NT2/D1 (cell line): ENCODE data around the gene NACC2.

Experiments
- DNase-seq: peaks from one replicate; pipeline ENCODE4 v3.0.0-alpha.2; 2011; ENCODE audit warnings: low read depth, low spot score
- H3K27me3 ChIP-seq: 2 replicates; pipeline ENCODE4 v1.6.0; 2011; ENCODE audit warnings: mild to moderate bottlenecking; ENCODE audit not compliant: insufficient read length, insufficient read depth
- H3K36me3 ChIP-seq: 2 replicates; pipeline ENCODE4 v1.6.1; 2011; ENCODE audit warnings: mild to moderate bottlenecking, low read length, mixed read lengths; ENCODE audit not compliant: insufficient read depth, insufficient read length
- H3K4me1 ChIP-seq: 2 replicates; pipeline ENCODE4 v1.5.1; 2011; ENCODE audit not compliant: insufficient read depth, insufficient read length
- H3K4me3 ChIP-seq: 2 replicates; pipeline ENCODE4 v1.5.1; 2011; ENCODE audit warnings: low read depth; ENCODE audit not compliant: insufficient read length
- H3K9ac ChIP-seq: 2 replicates; pipeline ENCODE4 v1.6.0; 2011; ENCODE audit warnings: low read depth; ENCODE audit not compliant: insufficient read length
- H3K9me3 ChIP-seq: 2 replicates; pipeline ENCODE4 v1.5.1; 2011; ENCODE audit warnings: mild to moderate bottlenecking, low read length; ENCODE audit not compliant: insufficient read depth
- SUZ12 ChIP-seq: IDR thresholded peaks from 2 replicates; pipeline ENCODE4 v1.6.1; 2011; ENCODE audit not compliant: insufficient read length, insufficient read depth; ENCODE audit errors: extremely low read depth
- YY1 ChIP-seq: IDR thresholded peaks from 2 replicates; pipeline ENCODE4 v1.6.1; 2011; ENCODE audit not compliant: insufficient read length, insufficient read depth
- ZNF274 ChIP-seq: IDR thresholded peaks from 2 replicates; pipeline ENCODE4 v1.6.1; 2011; ENCODE audit warnings: mild to moderate bottlenecking, low read depth, low read length

NACC2 gene

DNA sequence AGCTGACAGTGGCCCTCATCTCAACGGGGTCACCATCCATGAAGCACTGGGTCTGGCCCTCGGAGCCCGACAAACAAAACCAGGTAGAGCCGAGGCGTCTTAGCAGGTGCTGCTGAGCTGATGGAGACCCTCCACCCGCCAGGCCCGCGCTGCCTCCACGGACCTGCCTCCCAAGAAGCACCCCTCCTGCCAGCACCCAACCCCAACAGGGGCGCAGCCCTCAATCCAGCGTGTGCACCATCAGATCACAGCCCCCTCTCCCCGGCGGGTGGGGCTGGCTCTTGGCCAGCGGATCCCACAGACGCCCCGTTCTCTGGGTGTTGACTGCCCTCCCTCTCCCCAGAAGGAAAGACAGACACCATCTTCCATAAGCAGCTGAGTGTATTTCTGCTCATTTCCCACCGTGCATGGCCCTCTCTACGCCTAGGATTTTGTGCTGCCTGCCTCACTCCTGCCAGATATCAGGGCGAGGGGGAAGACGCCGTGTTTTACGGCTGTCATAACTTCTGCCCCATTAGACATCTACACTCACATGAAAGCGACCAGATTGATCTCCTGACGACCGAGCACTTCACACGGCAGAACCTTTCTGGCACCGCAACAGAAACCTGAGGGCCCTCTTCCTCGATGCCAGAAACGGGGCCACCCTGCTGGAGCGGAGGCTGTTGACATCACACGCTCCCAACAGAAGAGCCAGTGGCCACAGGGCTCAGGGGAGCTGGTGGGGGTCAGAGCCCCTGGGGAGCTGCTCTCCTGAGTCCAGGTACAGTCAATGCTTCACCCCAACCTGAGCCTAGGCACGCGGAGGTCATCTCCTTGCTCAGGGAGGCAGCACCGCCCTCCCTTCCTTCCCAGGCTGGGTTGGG lies 12.4 kb downstream of the NACC2 start:
- H3K4me1 ChIP-seq, result peaks cover 28% of the 10 kb centered on the region
- no peak for DNase-seq

DNA sequence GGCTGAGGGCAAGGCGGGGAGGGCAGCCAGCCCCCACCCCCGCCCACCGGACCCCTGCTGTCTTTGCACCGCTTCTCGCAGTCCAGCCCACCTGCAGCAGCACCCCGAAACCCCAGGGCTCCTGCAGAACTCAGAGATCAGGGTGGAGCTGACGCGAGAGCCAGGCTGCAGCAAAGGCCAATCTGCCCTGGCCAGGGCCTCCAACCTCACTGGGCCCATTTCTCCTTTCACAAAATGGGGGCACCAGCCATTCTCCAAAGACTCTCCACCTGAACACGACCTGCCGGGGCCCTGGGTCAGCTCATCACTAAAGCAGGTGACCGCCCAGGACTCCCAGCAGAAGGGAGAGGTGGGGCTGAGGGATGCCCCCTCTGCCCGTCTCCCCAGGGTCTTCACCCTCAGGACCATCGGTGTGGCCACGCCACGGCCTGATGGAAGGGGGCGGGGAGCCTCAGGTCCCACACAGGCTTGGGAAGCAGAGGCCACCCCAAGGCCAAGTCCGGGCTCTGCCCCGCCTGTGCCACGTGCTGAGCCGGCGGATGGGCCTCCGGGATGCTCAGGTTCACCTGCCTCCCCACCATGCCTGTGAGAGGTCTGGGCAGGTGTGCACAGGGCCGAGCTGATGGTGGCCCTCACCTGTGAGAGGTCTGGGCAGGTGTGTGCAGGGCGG lies 13.1 kb downstream of the NACC2 start:
- TF ChIP-seq ZNF274 (no peak), YY1 (no peak), SUZ12 (no peak)
- Histone ChIP-seq H3K9ac (no peak overlapping the region), H3K4me3 (no peak overlapping the region), H3K4me1 (peaks cover 21% of the 10 kb centered on the region), H3K9me3 (no peaks in the 10 kb centered on the region), H3K36me3 (peaks cover 30% of the 10 kb centered on the region), H3K27me3 (no peaks in the 10 kb centered on the region)
- DNase-seq, result no peak

More for the DNA sequence above, 12.4 kb downstream of the NACC2 start:
- H3K4me3 ChIP-seq, result no peak overlapping the region
- TF ChIP-seq YY1 (no peak), ZNF274 (no peak), SUZ12 (no peak)
- no peak overlapping the region for H3K9ac ChIP-seq
- H3K27me3 ChIP-seq, result no peaks in the 10 kb centered on the region
- no peaks in the 10 kb centered on the region for H3K9me3 ChIP-seq
- H3K36me3 ChIP-seq, result peaks cover 30% of the 10 kb centered on the region

DNA sequence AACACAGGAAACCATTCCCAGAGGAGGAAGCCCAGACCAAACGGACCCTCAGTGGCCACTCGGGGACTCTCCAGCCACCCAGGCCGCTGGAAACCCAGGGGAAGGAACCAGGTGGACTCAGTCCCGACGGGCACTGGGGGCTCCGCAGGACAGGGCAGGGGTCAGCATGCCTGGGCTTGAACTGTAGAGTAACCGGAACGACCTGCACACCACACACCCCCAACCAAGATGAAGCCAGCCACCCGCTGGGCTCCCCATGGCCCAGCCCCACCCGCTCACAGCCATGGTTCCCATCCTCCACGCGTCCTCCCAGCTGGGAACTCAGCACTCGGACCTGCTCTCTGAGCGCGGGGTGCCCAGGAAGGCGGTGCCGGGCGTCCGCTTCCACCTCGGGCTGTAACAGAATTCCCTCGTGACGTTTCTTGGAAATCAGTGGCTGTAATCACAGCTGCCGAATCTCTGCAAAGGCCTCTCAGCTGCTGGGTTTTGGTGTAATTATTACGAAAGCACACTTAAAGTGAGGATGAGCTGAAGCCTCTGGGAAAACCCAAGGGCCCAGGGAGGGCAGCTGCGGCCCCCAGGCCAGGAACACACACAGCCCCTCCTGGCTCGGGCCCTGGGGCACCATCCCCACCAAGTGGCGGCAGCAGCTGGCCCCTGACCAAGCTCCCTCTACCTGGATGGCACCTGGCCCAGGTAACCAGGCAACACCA lies 13.8 kb downstream of the NACC2 start:
- no peak for DNase-seq
- Histone ChIP-seq H3K4me1 (peaks cover 14% of the 10 kb centered on the region), H3K4me3 (no peak overlapping the region), H3K36me3 (peaks cover 32% of the 10 kb centered on the region), H3K9me3 (no peaks in the 10 kb centered on the region), H3K9ac (peak overlapping the region; percentile 17), H3K27me3 (no peaks in the 10 kb centered on the region)
- TF ChIP-seq SUZ12 (no peak), YY1 (no peak), ZNF274 (no peak)

DNA sequence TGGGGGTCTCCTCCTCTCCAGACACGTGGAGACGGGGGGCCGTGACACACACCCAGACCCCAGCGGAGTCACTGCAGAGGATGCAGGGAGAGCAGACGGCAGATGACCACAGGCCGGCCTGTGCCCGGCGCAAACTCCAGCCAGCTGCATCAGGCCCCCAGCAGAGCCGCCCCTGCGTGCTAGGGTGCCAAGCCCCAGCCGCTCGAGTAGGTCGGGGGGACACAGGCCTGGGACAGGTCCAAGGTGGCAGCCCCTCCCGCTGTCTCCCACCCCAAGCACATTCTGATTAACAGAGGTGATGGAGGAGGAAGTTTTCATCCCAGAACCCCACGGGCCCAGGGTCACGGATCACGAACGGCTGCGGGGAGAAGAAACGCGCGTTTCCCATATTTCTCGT lies 14.4 kb downstream of the NACC2 start:
- Histone ChIP-seq H3K4me3 (no peak overlapping the region), H3K9ac (peak overlapping the region; percentile 17), H3K27me3 (no peaks in the 10 kb centered on the region), H3K36me3 (peaks cover 30% of the 10 kb centered on the region), H3K9me3 (no peaks in the 10 kb centered on the region), H3K4me1 (peaks cover 13% of the 10 kb centered on the region)
- no peak for DNase-seq
- TF ChIP-seq YY1, result no peak
- no peak for TF ChIP-seq SUZ12
- TF ChIP-seq ZNF274, result no peak

DNA sequence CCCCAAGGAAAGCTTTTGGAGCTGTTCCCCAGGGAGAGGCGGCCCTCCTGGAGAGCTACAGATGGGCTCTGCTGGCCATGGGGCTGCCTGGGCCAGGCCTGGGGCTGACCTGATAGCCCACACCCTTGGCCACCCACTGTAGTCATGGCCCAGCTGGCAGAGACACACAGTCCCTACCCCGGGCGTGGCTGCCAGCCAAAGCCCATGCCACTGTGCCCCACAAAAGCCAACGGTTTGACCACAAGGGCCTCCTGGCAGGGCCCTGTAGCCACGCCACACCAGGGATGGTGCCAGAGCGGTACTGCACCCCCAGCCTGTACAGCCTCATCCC lies 15.2 kb downstream of the NACC2 start:
- Histone ChIP-seq H3K9ac (no peak overlapping the region), H3K36me3 (peaks cover 32% of the 10 kb centered on the region), H3K9me3 (no peaks in the 10 kb centered on the region), H3K4me3 (no peak overlapping the region), H3K27me3 (no peaks in the 10 kb centered on the region), H3K4me1 (peaks cover 13% of the 10 kb centered on the region)
- DNase-seq, result no peak
- TF ChIP-seq YY1, result no peak
- no peak for TF ChIP-seq ZNF274
- no peak for TF ChIP-seq SUZ12

DNA sequence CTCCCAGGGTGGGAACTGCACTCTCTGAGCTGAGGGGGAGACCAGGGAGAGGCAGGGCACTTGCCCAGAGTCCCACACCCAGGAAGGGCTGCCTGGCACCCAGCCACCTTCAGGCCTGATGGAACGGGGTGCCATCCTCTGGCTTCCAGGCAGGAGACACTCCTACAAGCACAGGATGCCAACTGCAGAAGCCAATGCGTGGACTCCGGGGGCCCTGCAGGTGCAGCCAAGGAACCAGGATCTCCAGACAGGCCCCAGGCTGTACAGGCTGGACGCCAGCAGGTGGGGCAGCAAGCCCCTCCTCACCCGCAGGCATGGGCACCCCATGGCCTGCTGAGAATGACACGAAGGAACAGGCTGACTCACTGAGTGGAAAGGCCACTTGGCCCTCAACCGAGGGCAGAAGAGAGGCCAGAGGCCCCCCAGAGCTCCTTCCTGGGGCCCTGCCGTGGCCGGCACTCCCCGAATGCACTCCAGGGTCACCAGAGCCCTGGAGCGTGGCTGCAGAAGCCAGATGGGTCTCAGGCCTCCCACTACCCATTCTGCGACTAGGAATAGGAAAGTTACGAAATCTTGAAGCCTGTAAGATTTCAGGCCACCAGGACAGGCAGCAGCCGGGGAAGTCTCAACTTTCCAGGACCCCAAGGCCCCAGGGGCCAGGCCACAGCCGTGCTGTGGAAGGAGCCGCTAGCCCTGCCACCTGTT lies 15.7 kb downstream of the NACC2 start:
- Histone ChIP-seq H3K4me3 (no peak overlapping the region), H3K9me3 (no peaks in the 10 kb centered on the region), H3K36me3 (peaks cover 32% of the 10 kb centered on the region), H3K9ac (no peak overlapping the region), H3K27me3 (no peaks in the 10 kb centered on the region), H3K4me1 (peaks cover 13% of the 10 kb centered on the region)
- TF ChIP-seq ZNF274, result no peak
- TF ChIP-seq SUZ12, result no peak
- TF ChIP-seq YY1, result no peak
- DNase-seq, result no peak
